Activated CD8-positive, alpha-beta T cell treated with anti-CD3 and anti-CD28 coated beads, Interleukin-2, amount 10 ng/mL, durations not matched to agents 7 days and 5 days (primary cell): ENCODE results near the gene GRIA1. TPM values are rescaled to one million over a fixed set of nuclear protein-coding genes. Genes with fewer than 3 reads are reported as not detected.

Source experiments
- ATAC-seq: fragments of 150-1000 bp; cut with Tn5 transposase; one replicate; pipeline ENCODE4 v1.10.0; 2021; ENCODE audit warnings: moderate library complexity
- CTCF ChIA-PET: fragments of 350-600 bp; sonication (Branson Sonifier 250); formaldehyde crosslinking; loops from one replicate; lab custom pipeline; 2021; ENCODE audit warnings: antibody characterized with exemption; lab: Charles Lee
- POLR2A ChIA-PET: fragments of 350-600 bp; sonication (Branson Sonifier 250); formaldehyde crosslinking; loops from one replicate; lab custom pipeline; 2021; ENCODE audit warnings: antibody characterized with exemption; lab: Charles Lee
- DNase-seq: peaks from one replicate; pipeline ENCODE4 v3.0.0-alpha.2; 2020
- H3K27ac Mint-ChIP-seq: one replicate; pipeline ENCODE4 v1.8.0; 2021; ENCODE audit warnings: mild to moderate bottlenecking, mixed read lengths
- H3K27me3 Mint-ChIP-seq: one replicate; pipeline ENCODE4 v1.8.0; 2021; ENCODE audit warnings: low read depth, mixed read lengths
- H3K36me3 Mint-ChIP-seq: one replicate; pipeline ENCODE4 v1.8.0; 2021; ENCODE audit warnings: low read depth, mixed read lengths
- H3K4me1 Mint-ChIP-seq: one replicate; pipeline ENCODE4 v1.8.0; 2021; ENCODE audit warnings: low read depth, mixed read lengths
- H3K4me3 Mint-ChIP-seq: one replicate; pipeline ENCODE4 v1.8.0; 2021; ENCODE audit warnings: mild to moderate bottlenecking, mixed read lengths
- H3K9me3 Mint-ChIP-seq: one replicate; pipeline ENCODE4 v1.8.0; 2022; ENCODE audit warnings: mixed read lengths; ENCODE audit not compliant: insufficient read depth
- total RNA-seq, 2 experiments: library from RNA; stranded (reverse); gene quantifications; one replicate each; pipeline ENCODE4 v1.2.3, GENCODE V29; 2021

Gene GRIA1
- total RNA-seq: not detected

DNA sequence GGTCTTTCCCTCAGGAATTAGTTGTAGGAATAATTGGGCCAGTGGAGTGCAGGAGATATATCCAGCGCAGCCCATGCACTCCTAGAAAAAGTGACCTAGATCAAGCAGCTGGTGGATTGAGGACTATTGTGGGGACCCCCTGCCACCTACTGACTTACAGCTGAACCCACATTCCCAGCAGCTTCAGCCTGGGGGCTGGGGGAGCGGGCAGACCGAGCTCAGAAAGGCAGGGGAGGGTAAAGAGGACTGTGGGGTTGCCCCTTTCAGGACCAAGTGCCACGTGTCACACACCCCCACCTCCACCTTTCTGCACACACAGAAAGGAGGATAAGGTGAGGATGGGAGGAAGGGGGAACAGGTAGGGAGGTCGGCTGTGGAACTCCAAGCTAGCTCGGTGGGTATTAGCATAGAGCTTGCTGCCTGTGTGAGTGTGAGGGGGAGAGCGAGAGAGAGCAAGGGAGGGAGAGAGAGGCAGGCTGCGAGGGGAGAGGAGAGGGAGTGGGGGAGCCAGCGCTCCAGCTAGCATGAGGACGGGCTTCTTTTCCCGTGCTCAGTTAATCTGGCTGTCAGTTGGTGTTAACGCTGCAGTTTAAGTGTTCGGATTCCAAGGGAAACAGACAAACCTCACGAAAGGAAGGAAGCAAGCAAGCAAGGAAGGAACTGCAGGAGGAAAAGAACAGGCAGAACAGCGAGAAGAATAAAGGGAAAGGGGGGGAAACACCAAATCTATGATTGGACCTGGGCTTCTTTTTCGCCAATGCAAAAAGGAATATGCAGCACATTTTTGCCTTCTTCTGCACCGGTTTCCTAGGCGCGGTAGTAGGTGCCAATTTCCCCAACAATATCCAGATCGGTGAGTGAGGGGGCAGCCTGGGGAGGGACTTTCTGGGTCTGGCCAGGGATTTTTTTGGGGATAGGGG lies at the start of gene GRIA1:
GRIA1 (plus strand) TSS at position 553 of the 920 bp plus-strand sequence.
- Mint-ChIP-seq H3K9me3 (no peaks in the 10 kb centered on the region), H3K36me3 (no peaks in the 10 kb centered on the region), H3K4me1 (no peaks in the 10 kb centered on the region), H3K27ac (no peak within 1 kb of the TSS), H3K27me3 (peaks cover 21% of the 10 kb centered on the region), H3K4me3 (no peak within 1 kb of the TSS)
- no peak for DNase-seq
- ChIA-PET CTCF (no interaction called here), POLR2A (no interaction called here)
- ATAC-seq: no peak

DNA sequence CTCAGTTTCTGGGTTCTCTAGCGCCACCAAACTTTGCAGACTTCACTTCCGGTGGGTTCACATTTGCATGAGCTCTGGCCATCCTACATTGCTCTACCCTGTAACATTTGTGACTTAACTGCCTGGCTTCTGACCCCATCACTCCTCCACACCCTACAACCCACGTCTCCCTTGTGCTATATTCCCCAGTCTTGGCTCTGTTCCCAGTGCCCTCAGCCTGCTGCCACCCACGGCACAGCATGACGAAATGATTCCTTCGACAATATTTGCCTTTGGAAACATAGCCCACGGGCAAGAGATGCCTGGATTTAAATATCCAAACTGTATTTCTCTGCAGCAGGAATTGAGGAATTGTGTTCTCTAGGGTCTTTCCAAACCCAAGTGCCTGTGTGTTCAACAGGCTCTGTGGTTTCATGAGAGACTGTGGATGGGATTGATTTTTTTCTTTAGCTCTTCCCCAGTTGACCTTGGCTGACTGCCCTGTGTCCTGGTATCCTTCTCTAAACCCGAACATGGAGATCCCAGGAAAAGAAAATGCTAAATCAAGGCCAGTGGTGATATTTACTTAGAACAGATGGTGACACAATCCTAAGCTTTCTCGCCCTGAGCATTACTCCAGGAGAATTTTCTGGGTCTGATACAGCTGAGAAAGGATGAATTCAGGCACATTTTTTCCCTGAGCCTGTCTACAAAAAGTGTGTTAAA lies 44.4 kb upstream of the GRIA1 start:
- H3K4me1 Mint-ChIP-seq: no peaks in the 10 kb centered on the region
- ChIA-PET CTCF (no interaction called here), POLR2A (no interaction called here)
- ATAC-seq (no peak), DNase-seq (no peak)
- H3K4me3 Mint-ChIP-seq: no peak overlapping the region
- no peaks in the 10 kb centered on the region for H3K9me3 Mint-ChIP-seq
- H3K36me3 Mint-ChIP-seq: no peaks in the 10 kb centered on the region
- no peak overlapping the region for H3K27ac Mint-ChIP-seq
- H3K27me3 Mint-ChIP-seq: no peaks in the 10 kb centered on the region

DNA sequence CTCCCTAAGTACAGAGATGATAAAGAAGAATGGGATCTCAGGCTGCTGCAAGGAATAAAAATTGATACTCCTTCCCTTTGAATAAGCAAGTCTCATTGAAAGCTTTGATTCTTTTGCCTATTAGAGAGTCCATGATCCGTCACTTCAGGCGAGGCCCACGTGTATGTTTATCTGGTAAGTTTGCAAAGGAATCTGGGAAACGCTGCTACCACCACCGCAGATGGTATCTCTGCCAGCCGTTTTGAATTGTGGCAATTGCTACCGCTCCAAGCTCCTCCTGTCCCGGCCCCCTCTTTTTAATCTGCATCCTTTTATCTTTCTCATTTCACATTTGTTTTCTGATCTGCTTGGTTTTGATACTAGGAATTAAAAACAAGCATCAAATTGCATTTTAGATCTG lies 42.9 kb upstream of the GRIA1 start:
- CTCF ChIA-PET: no interaction called here
- ATAC-seq (no peak), DNase-seq (no peak)
- POLR2A ChIA-PET: no interaction called here
- Mint-ChIP-seq H3K9me3 (no peaks in the 10 kb centered on the region), H3K27ac (no peak overlapping the region), H3K36me3 (no peaks in the 10 kb centered on the region), H3K4me3 (no peak overlapping the region), H3K4me1 (no peaks in the 10 kb centered on the region), H3K27me3 (no peaks in the 10 kb centered on the region)

DNA sequence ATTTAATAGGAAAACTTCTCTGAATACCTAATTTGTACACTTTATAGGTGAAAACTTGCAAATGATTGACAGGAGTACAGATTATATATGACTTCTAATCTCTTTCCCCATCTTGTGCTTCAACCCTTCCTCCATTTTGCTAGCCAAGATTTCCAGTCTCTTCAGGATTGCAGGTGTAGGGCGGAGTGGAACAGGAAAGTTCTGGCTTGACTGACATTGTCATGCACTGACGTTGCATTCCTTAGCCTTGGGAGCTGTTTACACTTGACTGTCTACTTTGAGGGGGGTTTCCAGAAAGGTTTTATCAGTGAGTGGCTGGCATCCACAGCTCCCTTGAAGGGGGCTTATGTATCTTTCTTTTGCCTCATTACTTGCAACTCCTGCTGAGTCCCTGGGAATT lies 34.1 kb upstream of the GRIA1 start:
- Mint-ChIP-seq H3K36me3 (no peaks in the 10 kb centered on the region), H3K27me3 (no peaks in the 10 kb centered on the region), H3K4me1 (no peaks in the 10 kb centered on the region), H3K9me3 (no peaks in the 10 kb centered on the region), H3K27ac (no peak overlapping the region), H3K4me3 (no peak overlapping the region)
- DNase-seq (no peak), ATAC-seq (no peak)
- ChIA-PET CTCF (no interaction called here), POLR2A (no interaction called here)

DNA sequence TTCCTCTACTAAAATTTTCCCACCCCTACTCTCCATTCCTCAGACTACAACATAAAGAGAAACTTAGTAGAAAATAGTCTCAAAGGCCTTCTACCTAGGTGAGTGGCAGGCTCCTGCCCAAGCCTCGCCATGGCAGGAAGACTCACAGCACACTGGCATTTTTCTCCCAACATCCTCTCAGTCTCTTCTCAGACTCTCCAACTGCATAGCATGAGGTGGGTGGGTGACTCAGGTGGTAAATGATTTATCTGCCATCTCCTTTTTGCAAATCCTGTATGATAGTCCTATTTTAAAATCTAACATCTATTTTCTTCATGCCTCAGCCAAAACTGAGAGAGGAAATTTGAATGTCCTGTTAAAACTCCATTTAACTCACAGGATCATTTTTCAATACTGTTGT lies 33.5 kb upstream of the GRIA1 start:
- no peak overlapping the region for H3K4me3 Mint-ChIP-seq
- H3K4me1 Mint-ChIP-seq: no peaks in the 10 kb centered on the region
- DNase-seq (no peak), ATAC-seq (no peak)
- no peak overlapping the region for H3K27ac Mint-ChIP-seq
- no peaks in the 10 kb centered on the region for H3K36me3 Mint-ChIP-seq
- H3K9me3 Mint-ChIP-seq: no peaks in the 10 kb centered on the region
- CTCF ChIA-PET: no interaction called here
- POLR2A ChIA-PET: no interaction called here
- H3K27me3 Mint-ChIP-seq: no peaks in the 10 kb centered on the region

DNA sequence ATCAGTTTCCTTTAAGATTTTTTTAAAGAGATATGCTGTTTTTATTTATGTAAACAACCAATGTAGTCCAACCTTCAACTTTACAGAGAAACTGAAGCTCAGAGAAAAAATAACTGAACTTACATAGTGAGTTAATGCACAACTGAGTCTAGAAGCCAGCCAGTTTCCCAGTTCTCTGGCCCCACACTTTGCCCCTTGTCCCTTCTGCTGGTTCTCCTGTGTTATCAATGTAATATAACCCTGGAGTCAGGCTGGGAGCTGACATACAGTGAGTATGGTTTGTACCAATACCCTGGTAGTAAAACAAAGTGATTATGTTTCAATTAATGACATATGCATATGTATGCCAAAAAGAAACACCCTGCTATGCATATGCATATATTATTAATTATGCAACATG lies 32.2 kb upstream of the GRIA1 start:
- Mint-ChIP-seq H3K9me3 (no peaks in the 10 kb centered on the region), H3K27me3 (no peaks in the 10 kb centered on the region), H3K36me3 (no peaks in the 10 kb centered on the region), H3K4me1 (no peaks in the 10 kb centered on the region), H3K4me3 (no peak overlapping the region), H3K27ac (no peak overlapping the region)
- ChIA-PET POLR2A (no interaction called here), CTCF (no interaction called here)
- DNase-seq (no peak), ATAC-seq (no peak)

DNA sequence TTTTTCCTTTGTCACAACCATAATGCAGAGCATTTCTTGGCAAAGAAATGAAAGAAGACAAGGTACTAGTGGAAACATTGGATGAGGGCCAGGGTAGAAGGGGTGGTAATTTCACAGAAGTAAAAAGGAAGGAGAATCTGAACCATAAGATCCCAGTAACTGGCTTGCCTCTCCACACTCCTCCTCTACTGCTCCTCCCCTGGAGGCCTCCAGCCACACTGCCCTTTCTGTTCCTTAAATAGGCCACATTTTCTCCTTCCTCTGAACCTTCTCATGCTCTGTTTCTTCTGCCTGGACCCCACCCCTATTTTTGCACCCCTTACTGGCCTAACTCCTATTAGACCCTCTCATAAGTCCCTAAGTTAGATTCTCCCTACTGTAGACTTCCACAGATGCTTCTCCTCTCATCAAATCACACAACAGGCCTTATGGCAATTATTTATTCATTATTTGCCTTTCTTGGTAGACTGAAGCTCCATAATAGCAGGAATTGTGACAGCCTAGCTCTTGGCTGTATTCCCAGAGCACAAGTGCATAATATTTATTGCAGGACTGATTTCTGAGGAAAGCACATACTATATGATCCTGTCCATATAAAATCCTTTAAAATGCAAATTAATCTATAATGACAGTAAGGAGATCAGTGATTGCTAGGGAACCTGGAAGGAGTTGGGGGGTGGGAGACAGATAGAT lies 31.3 kb upstream of the GRIA1 start:
- POLR2A ChIA-PET: no interaction called here
- no peak overlapping the region for H3K27ac Mint-ChIP-seq

DNA sequence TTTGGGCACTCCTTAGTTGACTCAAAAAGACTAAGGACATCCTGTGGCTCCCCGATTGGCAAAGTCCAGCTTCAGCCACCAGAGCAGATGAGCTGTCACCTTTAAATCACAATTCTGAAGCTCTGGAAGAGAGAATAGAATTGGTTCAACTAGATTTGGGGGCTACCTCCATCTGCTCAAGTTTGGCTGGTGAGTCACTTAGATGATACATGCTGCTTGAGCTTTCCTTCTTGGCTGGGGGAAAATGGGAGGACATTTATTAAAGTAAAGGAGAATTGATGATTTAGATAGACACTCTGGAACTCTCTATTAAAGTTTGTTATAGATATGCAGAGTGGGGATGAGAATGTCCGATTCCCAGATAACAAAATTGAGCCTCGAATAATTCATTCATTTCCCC lies 30.0 kb upstream of the GRIA1 start:
- POLR2A ChIA-PET: no interaction called here
- Mint-ChIP-seq H3K4me3 (no peak overlapping the region), H3K27ac (no peak overlapping the region), H3K4me1 (no peaks in the 10 kb centered on the region), H3K9me3 (no peaks in the 10 kb centered on the region), H3K36me3 (no peaks in the 10 kb centered on the region), H3K27me3 (no peaks in the 10 kb centered on the region)
- no peak for ATAC-seq
- CTCF ChIA-PET: no interaction called here
- no peak for DNase-seq

More for the DNA sequence above, 31.3 kb upstream of the GRIA1 start:
- DNase-seq (no peak), ATAC-seq (no peak)
- H3K27me3 Mint-ChIP-seq: no peaks in the 10 kb centered on the region
- CTCF ChIA-PET: interaction anchor here (0.7 kb wide), 1 partner anchor 1508 kb away, joined by 3 read pairs; no protein-coding TSS in a partner anchor
- no peaks in the 10 kb centered on the region for H3K4me1 Mint-ChIP-seq
- H3K9me3 Mint-ChIP-seq: no peaks in the 10 kb centered on the region
- no peaks in the 10 kb centered on the region for H3K36me3 Mint-ChIP-seq
- H3K4me3 Mint-ChIP-seq: no peak overlapping the region

DNA sequence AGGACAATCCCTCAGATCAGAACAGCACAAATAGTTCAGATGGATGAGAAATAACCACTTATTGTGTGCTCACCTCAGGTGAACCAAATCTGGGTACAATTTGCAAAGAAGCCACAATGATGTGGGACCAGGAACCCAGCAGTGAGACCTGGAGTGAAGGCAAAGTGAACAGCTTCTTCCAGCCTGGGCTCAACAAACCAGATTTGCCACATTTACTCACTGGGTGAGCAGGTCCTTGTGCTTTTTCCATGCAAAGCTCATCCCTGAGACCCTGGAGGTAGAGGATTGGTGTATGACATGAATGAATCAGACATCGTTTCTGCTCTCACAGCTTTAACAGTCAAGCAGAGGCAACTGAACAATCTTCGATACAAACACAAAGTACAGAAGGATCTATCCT lies 29.1 kb upstream of the GRIA1 start:
- no peaks in the 10 kb centered on the region for H3K9me3 Mint-ChIP-seq
- no peak for ATAC-seq
- no peaks in the 10 kb centered on the region for H3K36me3 Mint-ChIP-seq
- H3K27me3 Mint-ChIP-seq: no peaks in the 10 kb centered on the region
- H3K4me1 Mint-ChIP-seq: no peaks in the 10 kb centered on the region
- ChIA-PET CTCF (no interaction called here), POLR2A (interaction anchor here (0.5 kb wide), 1 partner anchor 81 kb away, joined by 4 read pairs; no protein-coding TSS in a partner anchor)
- no peak overlapping the region for H3K4me3 Mint-ChIP-seq
- no peak overlapping the region for H3K27ac Mint-ChIP-seq
- DNase-seq: no peak

DNA sequence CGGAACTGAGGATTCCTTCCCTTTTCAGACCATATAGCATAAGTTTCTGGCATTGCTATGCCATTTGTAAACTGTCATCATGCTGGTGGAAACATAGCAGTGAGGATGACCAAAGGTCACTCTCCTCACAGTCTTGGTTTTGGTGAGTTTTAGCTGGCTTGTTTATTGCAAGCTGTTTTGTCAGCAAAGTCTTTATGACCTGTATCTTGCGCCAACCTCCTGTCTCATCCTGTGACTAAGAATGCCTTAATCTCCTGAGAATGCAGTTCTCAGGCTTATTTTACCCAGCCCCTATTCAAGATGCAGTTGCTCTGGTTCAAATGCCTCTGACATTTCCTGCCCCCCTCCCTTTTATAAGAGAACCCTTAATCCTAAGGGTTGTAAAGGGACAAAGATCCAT lies 26.7 kb upstream of the GRIA1 start:
- Mint-ChIP-seq H3K27ac (no peak overlapping the region), H3K4me1 (no peaks in the 10 kb centered on the region), H3K9me3 (no peaks in the 10 kb centered on the region), H3K4me3 (no peak overlapping the region), H3K36me3 (no peaks in the 10 kb centered on the region), H3K27me3 (no peaks in the 10 kb centered on the region)
- ChIA-PET POLR2A (no interaction called here), CTCF (no interaction called here)
- ATAC-seq (no peak), DNase-seq (no peak)

DNA sequence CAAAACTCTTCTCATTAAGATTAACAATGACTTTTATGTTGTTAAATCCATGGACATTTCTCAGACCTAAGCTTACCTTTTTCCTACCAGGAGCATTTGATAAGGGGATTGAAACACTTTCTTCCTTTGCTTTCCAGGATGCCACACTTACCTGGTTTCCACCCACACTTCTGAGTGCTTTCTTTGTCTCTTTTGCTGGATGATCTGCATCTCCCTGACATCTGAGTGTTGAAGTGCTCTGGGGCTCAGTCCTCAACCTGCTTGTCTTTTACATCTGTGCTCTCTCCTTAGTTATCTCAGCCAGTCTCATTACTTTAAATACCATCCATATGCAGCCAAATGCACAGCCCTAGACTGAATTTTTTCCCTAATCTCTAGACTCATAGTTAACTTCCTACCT lies 22.9 kb upstream of the GRIA1 start:
- no peaks in the 10 kb centered on the region for H3K4me1 Mint-ChIP-seq

DNA sequence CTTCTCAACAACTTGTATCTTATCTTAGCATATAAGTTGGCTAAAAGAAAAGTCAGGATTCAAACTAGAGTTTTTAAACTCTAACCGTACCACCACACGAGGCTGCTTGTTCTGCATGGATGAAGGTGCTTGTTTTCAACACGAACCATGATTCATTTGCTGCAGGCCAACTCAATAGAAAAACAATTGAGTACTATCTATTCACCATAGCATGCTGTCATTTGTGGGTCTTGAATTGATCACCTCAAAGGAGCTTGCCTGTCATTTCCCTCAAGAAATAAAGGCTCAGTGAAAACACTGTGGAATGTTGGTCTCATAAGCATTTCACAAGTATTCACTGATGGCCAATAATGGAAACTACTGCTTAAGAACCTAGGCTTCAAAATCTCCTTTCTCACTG lies 21.0 kb upstream of the GRIA1 start:
- Mint-ChIP-seq H3K4me3 (no peak overlapping the region), H3K27ac (no peak overlapping the region), H3K4me1 (no peaks in the 10 kb centered on the region), H3K9me3 (no peaks in the 10 kb centered on the region), H3K36me3 (no peaks in the 10 kb centered on the region), H3K27me3 (no peaks in the 10 kb centered on the region)
- DNase-seq (no peak), ATAC-seq (no peak)
- POLR2A ChIA-PET: no interaction called here
- CTCF ChIA-PET: no interaction called here

More for the DNA sequence above, 22.9 kb upstream of the GRIA1 start:
- no peaks in the 10 kb centered on the region for H3K9me3 Mint-ChIP-seq
- ChIA-PET CTCF (no interaction called here), POLR2A (no interaction called here)
- H3K27ac Mint-ChIP-seq: no peak overlapping the region
- DNase-seq (no peak), ATAC-seq (no peak)
- H3K36me3 Mint-ChIP-seq: no peaks in the 10 kb centered on the region
- H3K4me3 Mint-ChIP-seq: no peak overlapping the region
- no peaks in the 10 kb centered on the region for H3K27me3 Mint-ChIP-seq
